WTC11 (cell line): ENCODE measurements around the gene LDLRAD3. TPM values are rescaled to one million over a fixed set of nuclear protein-coding genes. Genes with fewer than 3 reads are reported as not detected.

Experiments used
- ATAC-seq: fragments of 200-7000 bp; cut with Tn5 transposase; 2 replicates; pipeline ENCODE4 v1.10.0; 2021; ENCODE audit warnings: mild to moderate bottlenecking, moderate library complexity
- CTCF ChIA-PET: fragments of 300-600 bp; sonication (Branson Sonifier 250); formaldehyde crosslinking; loops from one replicate; lab custom pipeline; 2021; ENCODE audit warnings: antibody characterized with exemption; lab: Charles Lee
- POLR2A ChIA-PET: fragments of 350-600 bp; sonication (Branson Sonifier 250); formaldehyde crosslinking; loops from one replicate; lab custom pipeline; 2021; ENCODE audit warnings: antibody characterized with exemption; lab: Charles Lee
- DNase-seq: peaks from one replicate; pipeline ENCODE4 v3.0.0; 2021; ENCODE audit warnings: low spot score
- H3K27ac Mint-ChIP-seq: 2 replicates; pipeline ENCODE4 v1.8.0; 2021; ENCODE audit warnings: mixed read lengths
- H3K27me3 Mint-ChIP-seq: 2 replicates; pipeline ENCODE4 v1.8.0; 2021; ENCODE audit warnings: low read depth, mild to moderate bottlenecking, moderate library complexity, mixed read lengths
- H3K36me3 Mint-ChIP-seq: 2 replicates; pipeline ENCODE4 v1.8.0; 2021; ENCODE audit warnings: mixed read lengths
- H3K4me1 Mint-ChIP-seq: 2 replicates; pipeline ENCODE4 v1.8.0; 2022; ENCODE audit warnings: mixed read lengths
- H3K4me3 Mint-ChIP-seq: 2 replicates; pipeline ENCODE4 v1.8.0; 2021; ENCODE audit warnings: mild to moderate bottlenecking, moderate library complexity, mixed read lengths
- H3K9me3 Mint-ChIP-seq: 2 replicates; pipeline ENCODE4 v1.8.0; 2021; ENCODE audit warnings: mixed read lengths
- ESRRA ChIP-seq: sonication (generic); formaldehyde crosslinking; IDR thresholded peaks from 2 replicates; pipeline ENCODE4 v1.8.1; 2022; ENCODE audit warnings: mild to moderate bottlenecking, missing genetic modification reagents, borderline replicate concordance
- FOXK1 ChIP-seq: sonication (generic); formaldehyde crosslinking; IDR thresholded peaks from 2 replicates; pipeline ENCODE4 v1.8.0; 2022; ENCODE audit warnings: mild to moderate bottlenecking, moderate library complexity, missing genetic modification reagents
- FOXP1 ChIP-seq: sonication (generic); formaldehyde crosslinking; IDR thresholded peaks from 2 replicates; pipeline ENCODE4 v1.8.0; 2022; ENCODE audit warnings: missing genetic modification reagents, mild to moderate bottlenecking, moderate library complexity, borderline replicate concordance
- IRF2 ChIP-seq: sonication (generic); formaldehyde crosslinking; IDR thresholded peaks from 2 replicates; pipeline ENCODE4 v1.8.0; 2022; ENCODE audit warnings: low read depth, missing genetic modification reagents, borderline replicate concordance
- JAZF1 ChIP-seq: fragments of 250-450 bp; sonication (Bioruptor Pico); IDR thresholded peaks from 2 replicates; pipeline ENCODE4 v1.9.0; 2021; ENCODE audit warnings: moderate library complexity, mild to moderate bottlenecking, inconsistent platforms
- KAT7 ChIP-seq: sonication (generic); formaldehyde crosslinking; IDR thresholded peaks from 2 replicates; pipeline ENCODE4 v1.8.1; 2023; ENCODE audit warnings: missing genetic modification reagents, mild to moderate bottlenecking, borderline replicate concordance
- NFYB ChIP-seq: sonication (generic); formaldehyde crosslinking; conservative IDR thresholded peaks from 2 replicates; pipeline ENCODE4 v1.8.0; 2022; ENCODE audit warnings: low read depth, missing genetic modification reagents
- NR1H2 ChIP-seq: sonication (generic); formaldehyde crosslinking; IDR thresholded peaks from 2 replicates; pipeline ENCODE4 v1.9.0; 2021; ENCODE audit warnings: mild to moderate bottlenecking, moderate library complexity, missing genetic modification reagents
- OVOL2 ChIP-seq: fragments of 250-450 bp; sonication (Bioruptor Pico); IDR thresholded peaks from 2 replicates; pipeline ENCODE4 v1.9.0; 2021; ENCODE audit warnings: mild to moderate bottlenecking, borderline replicate concordance
- RELA ChIP-seq: sonication (generic); formaldehyde crosslinking; IDR thresholded peaks from 2 replicates; pipeline ENCODE4 v1.8.1; 2022; ENCODE audit warnings: missing genetic modification reagents, mild to moderate bottlenecking, borderline replicate concordance
- RORB ChIP-seq: fragments of 250-450 bp; sonication (Bioruptor Pico); IDR thresholded peaks from 2 replicates; pipeline ENCODE4 v1.9.0; 2021; ENCODE audit warnings: mild to moderate bottlenecking
- SMAD4 ChIP-seq: sonication (generic); formaldehyde crosslinking; IDR thresholded peaks from 2 replicates; pipeline ENCODE4 v1.8.0; 2022; ENCODE audit warnings: mild to moderate bottlenecking, missing genetic modification reagents
- ZNF416 ChIP-seq: fragments of 250-450 bp; sonication (Bioruptor Pico); IDR thresholded peaks from 2 replicates; pipeline ENCODE4 v1.9.0; 2021; ENCODE audit warnings: mild to moderate bottlenecking, inconsistent platforms
- total RNA-seq: library from RNA; stranded (reverse); gene quantifications from 3 replicates; pipeline ENCODE4 v1.2.3, GENCODE V29; 2021
- TF ChIP-seq, protein P1 (sequence below): fragments of 250-450 bp; sonication (Bioruptor Pico); IDR thresholded peaks from 2 replicates; pipeline ENCODE4 v1.9.0; 2021; ENCODE audit warnings: moderate library complexity, mild to moderate bottlenecking, inconsistent platforms, borderline replicate concordance
- TF ChIP-seq, protein P2 (sequence below): sonication (generic); formaldehyde crosslinking; IDR thresholded peaks from 2 replicates; pipeline ENCODE4 v1.8.0; 2022; ENCODE audit warnings: mild to moderate bottlenecking, missing genetic modification reagents
- TF ChIP-seq, protein P3 (sequence below): sonication (generic); formaldehyde crosslinking; IDR thresholded peaks from 2 replicates; pipeline ENCODE4 v1.8.1; 2023; ENCODE audit warnings: mild to moderate bottlenecking, missing genetic modification reagents, borderline replicate concordance
- TF ChIP-seq, protein P4 (sequence below): sonication (generic); formaldehyde crosslinking; IDR thresholded peaks from 2 replicates; pipeline ENCODE4 v1.8.1; 2022; ENCODE audit warnings: low read depth, missing genetic modification reagents, borderline replicate concordance
- TF ChIP-seq, protein P5 (sequence below): sonication (generic); formaldehyde crosslinking; IDR thresholded peaks from 2 replicates; pipeline ENCODE4 v1.8.0; 2022; ENCODE audit warnings: mild to moderate bottlenecking, missing genetic modification reagents

LDLRAD3 gene
- total RNA-seq, 1 experiment from 2014 or later, result 14.5 TPM

DNA sequence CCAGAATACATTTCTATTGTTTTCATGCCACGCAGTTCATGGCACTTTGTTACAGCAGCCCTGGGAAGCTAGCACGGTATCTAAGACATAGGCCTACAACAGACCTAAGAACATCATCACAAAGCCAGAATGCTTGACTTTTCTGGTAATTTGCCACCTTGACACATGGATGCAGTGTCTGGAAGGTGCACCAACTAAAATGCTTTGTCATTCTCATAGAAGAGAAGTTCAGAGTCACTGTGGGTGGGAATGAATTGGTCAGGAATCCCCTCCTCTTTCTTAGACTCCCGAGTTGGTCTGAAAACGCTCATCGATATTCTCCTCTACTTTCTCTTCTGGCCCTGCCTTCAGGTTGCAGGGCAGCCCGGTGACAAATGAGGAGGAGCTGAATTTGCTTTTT lies 223.9 kb downstream of the LDLRAD3 start:
- H3K36me3 Mint-ChIP-seq, result no peaks in the 10 kb centered on the region
- peaks cover 4% of the 10 kb centered on the region; the same call in 1 of the 2 replicates for H3K27me3 Mint-ChIP-seq
- CTCF ChIA-PET, result interaction anchor here (1.7 to 2.6 kb wide), 2 partner anchors 91 to 346 kb away, joined by 5 to 8 read pairs; no protein-coding TSS in a partner anchor
- peaks cover 30% of the 10 kb centered on the region for H3K4me1 Mint-ChIP-seq
- TF ChIP-seq ESRRA, result no peak
- no peak for TF ChIP-seq RELA
- TF ChIP-seq IRF2, result no peak
- no peak for TF ChIP-seq OVOL2 (CRISPR knock-in tag)
- TF ChIP-seq ZNF416 (CRISPR knock-in tag), result no peak
- TF ChIP-seq, protein P1, sequence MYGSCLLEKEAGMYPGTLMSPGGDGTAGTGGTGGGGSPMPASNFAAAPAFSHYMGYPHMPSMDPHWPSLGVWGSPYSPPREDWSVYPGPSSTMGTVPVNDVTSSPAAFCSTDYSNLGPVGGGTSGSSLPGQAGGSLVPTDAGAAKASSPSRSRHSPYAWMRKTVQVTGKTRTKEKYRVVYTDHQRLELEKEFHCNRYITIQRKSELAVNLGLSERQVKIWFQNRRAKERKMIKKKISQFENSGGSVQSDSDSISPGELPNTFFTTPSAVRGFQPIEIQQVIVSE (CRISPR knock-in tag), result no peak
- no peak for TF ChIP-seq SMAD4
- TF ChIP-seq NR1H2 (CRISPR knock-in tag), result no peak
- TF ChIP-seq FOXP1 (CRISPR knock-in tag), result no peak
- TF ChIP-seq JAZF1 (CRISPR knock-in tag), result no peak
- TF ChIP-seq, protein P2, sequence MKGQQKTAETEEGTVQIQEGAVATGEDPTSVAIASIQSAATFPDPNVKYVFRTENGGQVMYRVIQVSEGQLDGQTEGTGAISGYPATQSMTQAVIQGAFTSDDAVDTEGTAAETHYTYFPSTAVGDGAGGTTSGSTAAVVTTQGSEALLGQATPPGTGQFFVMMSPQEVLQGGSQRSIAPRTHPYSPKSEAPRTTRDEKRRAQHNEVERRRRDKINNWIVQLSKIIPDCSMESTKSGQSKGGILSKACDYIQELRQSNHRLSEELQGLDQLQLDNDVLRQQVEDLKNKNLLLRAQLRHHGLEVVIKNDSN (CRISPR knock-in tag), result no peak
- TF ChIP-seq, protein P3, sequence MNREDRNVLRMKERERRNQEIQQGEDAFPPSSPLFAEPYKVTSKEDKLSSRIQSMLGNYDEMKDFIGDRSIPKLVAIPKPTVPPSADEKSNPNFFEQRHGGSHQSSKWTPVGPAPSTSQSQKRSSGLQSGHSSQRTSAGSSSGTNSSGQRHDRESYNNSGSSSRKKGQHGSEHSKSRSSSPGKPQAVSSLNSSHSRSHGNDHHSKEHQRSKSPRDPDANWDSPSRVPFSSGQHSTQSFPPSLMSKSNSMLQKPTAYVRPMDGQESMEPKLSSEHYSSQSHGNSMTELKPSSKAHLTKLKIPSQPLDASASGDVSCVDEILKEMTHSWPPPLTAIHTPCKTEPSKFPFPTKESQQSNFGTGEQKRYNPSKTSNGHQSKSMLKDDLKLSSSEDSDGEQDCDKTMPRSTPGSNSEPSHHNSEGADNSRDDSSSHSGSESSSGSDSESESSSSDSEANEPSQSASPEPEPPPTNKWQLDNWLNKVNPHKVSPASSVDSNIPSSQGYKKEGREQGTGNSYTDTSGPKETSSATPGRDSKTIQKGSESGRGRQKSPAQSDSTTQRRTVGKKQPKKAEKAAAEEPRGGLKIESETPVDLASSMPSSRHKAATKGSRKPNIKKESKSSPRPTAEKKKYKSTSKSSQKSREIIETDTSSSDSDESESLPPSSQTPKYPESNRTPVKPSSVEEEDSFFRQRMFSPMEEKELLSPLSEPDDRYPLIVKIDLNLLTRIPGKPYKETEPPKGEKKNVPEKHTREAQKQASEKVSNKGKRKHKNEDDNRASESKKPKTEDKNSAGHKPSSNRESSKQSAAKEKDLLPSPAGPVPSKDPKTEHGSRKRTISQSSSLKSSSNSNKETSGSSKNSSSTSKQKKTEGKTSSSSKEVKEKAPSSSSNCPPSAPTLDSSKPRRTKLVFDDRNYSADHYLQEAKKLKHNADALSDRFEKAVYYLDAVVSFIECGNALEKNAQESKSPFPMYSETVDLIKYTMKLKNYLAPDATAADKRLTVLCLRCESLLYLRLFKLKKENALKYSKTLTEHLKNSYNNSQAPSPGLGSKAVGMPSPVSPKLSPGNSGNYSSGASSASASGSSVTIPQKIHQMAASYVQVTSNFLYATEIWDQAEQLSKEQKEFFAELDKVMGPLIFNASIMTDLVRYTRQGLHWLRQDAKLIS (CRISPR knock-in tag), result no peak
- DNase-seq (no peak), ATAC-seq (no peak)
- no peak overlapping the region for H3K27ac Mint-ChIP-seq
- no peak overlapping the region for H3K4me3 Mint-ChIP-seq
- peaks cover 16% of the 10 kb centered on the region for H3K9me3 Mint-ChIP-seq
- POLR2A ChIA-PET, result no interaction called here

DNA sequence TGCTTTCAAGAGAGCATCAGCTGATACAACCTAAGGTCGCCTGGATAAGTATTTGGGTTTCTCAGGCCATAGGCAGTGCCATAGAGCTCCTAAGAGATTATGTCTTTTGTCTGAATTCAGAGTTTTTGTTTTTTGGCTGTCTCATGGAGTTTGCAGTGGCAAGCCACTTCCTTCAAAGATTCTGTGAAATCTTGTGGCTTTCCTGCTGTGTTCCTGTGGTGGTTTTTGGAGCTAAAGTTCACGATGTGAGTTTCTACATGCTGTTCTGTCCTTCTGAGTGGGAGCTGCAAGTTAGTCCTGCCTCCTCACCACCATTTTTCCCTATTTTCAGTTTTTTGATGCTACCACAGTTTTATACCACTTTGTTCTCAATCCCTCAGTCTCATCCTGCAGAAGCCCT lies 234.0 kb downstream of the LDLRAD3 start:
- H3K4me3 Mint-ChIP-seq, result no peak overlapping the region
- H3K27me3 Mint-ChIP-seq, result no peaks in the 10 kb centered on the region
- no peaks in the 10 kb centered on the region for H3K36me3 Mint-ChIP-seq
- CTCF ChIA-PET, result interaction anchor here (0.6 to 1.6 kb wide), 2 partner anchors 81 to 355 kb away, joined by 4 to 5 read pairs; no protein-coding TSS in a partner anchor
- H3K4me1 Mint-ChIP-seq, result peaks cover 5% of the 10 kb centered on the region
- TF ChIP-seq NFYB (CRISPR knock-in tag), result no peak
- TF ChIP-seq FOXK1 (CRISPR knock-in tag), result no peak
- TF ChIP-seq, protein P1 (CRISPR knock-in tag), result no peak
- TF ChIP-seq RORB, result no peak
- TF ChIP-seq, protein P4, sequence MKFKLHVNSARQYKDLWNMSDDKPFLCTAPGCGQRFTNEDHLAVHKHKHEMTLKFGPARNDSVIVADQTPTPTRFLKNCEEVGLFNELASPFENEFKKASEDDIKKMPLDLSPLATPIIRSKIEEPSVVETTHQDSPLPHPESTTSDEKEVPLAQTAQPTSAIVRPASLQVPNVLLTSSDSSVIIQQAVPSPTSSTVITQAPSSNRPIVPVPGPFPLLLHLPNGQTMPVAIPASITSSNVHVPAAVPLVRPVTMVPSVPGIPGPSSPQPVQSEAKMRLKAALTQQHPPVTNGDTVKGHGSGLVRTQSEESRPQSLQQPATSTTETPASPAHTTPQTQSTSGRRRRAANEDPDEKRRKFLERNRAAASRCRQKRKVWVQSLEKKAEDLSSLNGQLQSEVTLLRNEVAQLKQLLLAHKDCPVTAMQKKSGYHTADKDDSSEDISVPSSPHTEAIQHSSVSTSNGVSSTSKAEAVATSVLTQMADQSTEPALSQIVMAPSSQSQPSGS (CRISPR knock-in tag), result no peak
- TF ChIP-seq, protein P2 (CRISPR knock-in tag), result no peak
- no peak for TF ChIP-seq KAT7 (CRISPR knock-in tag)
- TF ChIP-seq, protein P5, sequence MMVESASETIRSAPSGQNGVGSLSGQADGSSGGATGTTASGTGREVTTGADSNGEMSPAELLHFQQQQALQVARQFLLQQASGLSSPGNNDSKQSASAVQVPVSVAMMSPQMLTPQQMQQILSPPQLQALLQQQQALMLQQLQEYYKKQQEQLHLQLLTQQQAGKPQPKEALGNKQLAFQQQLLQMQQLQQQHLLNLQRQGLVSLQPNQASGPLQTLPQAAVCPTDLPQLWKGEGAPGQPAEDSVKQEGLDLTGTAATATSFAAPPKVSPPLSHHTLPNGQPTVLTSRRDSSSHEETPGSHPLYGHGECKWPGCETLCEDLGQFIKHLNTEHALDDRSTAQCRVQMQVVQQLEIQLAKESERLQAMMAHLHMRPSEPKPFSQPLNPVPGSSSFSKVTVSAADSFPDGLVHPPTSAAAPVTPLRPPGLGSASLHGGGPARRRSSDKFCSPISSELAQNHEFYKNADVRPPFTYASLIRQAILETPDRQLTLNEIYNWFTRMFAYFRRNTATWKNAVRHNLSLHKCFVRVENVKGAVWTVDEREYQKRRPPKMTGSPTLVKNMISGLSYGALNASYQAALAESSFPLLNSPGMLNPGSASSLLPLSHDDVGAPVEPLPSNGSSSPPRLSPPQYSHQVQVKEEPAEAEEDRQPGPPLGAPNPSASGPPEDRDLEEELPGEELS (CRISPR knock-in tag), result no peak
- POLR2A ChIA-PET, result no interaction called here
- DNase-seq (no peak), ATAC-seq (no peak)
- peaks cover 1% of the 10 kb centered on the region for H3K9me3 Mint-ChIP-seq
- H3K27ac Mint-ChIP-seq, result no peak overlapping the region
